ENCODE data around the gene GUCY2F.

GUCY2F gene

DNA sequence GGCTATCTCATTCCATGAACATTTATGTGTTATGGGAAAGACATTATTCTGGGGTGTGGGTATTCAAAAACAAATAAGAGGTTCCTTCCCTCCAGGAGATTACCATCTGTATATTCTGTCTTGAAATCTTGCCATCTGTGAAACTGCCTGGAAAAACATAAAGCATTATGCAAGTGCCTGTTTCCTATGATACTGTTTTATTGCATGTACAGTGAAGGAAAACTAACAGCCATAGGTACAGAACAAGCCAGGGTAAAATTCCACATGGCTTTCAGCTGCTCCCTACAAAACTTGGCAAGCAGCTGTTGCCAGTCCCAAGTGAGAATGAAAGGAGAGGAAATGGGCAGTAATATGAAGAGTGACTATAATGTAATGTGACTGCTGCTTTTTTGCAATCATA is 136.0 kb downstream of the GUCY2F start:
- Histone ChIP-seq H2AFZ (ENCODE audit: low read length) (no peak overlapping the region), H3K27ac (replicated peaks; ENCODE audit: low read length) (no peak overlapping the region), H3K36me3 (replicated peaks in 1 of 2; ENCODE audit: control insufficient read depth in 2 of 2, insufficient read depth in 2 of 2, low read length in 2 of 2) (no peaks in the 10 kb centered on the region), H4K8ac (ENCODE audit: low read depth, low read length) (no peak overlapping the region), H3K4me3 (ENCODE audit: low read length in 2 of 2) (no peak overlapping the region), H2AK5ac (ENCODE audit: low read depth, low read length) (no peak overlapping the region), H3K27me3 (ENCODE audit: control insufficient read depth in 3 of 3, insufficient read depth in 3 of 3, low read depth in 1 of 3, low read length in 3 of 3) (no peaks in the 10 kb centered on the region), H3K9ac (ENCODE audit: low read depth, low read length, poor library complexity) (no peak overlapping the region), H3K23ac (ENCODE audit: low read depth, low read length, poor library complexity) (no peak overlapping the region), H3K4me2 (ENCODE audit: insufficient read depth, low read length, poor library complexity, severe bottlenecking) (no peak overlapping the region), H3K18ac (ENCODE audit: low read length) (no peak overlapping the region), H3K9me3 (replicated peaks in 1 of 2; ENCODE audit: control insufficient read depth in 2 of 2, insufficient read depth in 1 of 2, low read depth in 1 of 2, low read length in 2 of 2) (no peaks in the 10 kb centered on the region), H3K4me1 (ENCODE audit: control insufficient read depth in 2 of 2, insufficient read depth in 1 of 2, low read depth in 1 of 2, low read length in 2 of 2) (no peaks in the 10 kb centered on the region), H3K79me1 (ENCODE audit: low read depth, low read length) (no peaks in the 10 kb centered on the region), H2BK5ac (ENCODE audit: low read length) (no peak overlapping the region), H3K4ac (ENCODE audit: low read length) (no peak overlapping the region), H2BK120ac (ENCODE audit: low read depth, low read length) (no peak overlapping the region), H4K91ac (ENCODE audit: low read depth, low read length, poor library complexity) (no peak overlapping the region), H2BK15ac (ENCODE audit: low read length) (no peak overlapping the region), H3K14ac (ENCODE audit: low read length) (no peak overlapping the region), H2BK12ac (ENCODE audit: low read length) (no peak overlapping the region)
- no peak for DNase-seq (ENCODE audit: low spot score)

DNA sequence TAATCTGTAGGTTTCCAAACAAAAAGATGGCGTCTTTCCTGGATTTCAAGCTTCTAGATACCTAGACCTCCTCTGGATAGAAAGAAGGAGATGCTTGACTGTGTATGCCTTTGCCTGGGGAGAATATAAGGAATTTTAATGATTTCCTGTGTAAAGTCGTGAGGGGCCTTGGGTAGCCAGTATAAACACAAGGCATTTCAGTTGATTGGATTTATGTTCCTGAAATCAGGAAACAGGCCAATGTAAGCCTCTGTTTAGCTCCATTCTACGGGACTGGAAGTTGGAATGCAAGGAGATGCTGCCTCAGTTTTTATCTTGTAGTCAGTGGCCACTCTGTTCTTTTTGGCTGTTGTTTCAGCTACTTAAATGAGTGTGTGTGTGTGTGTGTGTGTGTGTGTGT is 137.2 kb downstream of the GUCY2F start:
- Histone ChIP-seq H3K18ac (ENCODE audit: low read length) (no peak overlapping the region), H3K27me3 (ENCODE audit: control insufficient read depth in 3 of 3, insufficient read depth in 3 of 3, low read depth in 1 of 3, low read length in 3 of 3) (no peaks in the 10 kb centered on the region), H3K79me1 (ENCODE audit: low read depth, low read length) (no peaks in the 10 kb centered on the region), H3K23ac (ENCODE audit: low read depth, low read length, poor library complexity) (no peak overlapping the region), H2BK12ac (ENCODE audit: low read length) (no peak overlapping the region), H4K91ac (ENCODE audit: low read depth, low read length, poor library complexity) (no peak overlapping the region), H3K36me3 (replicated peaks in 1 of 2; ENCODE audit: control insufficient read depth in 2 of 2, insufficient read depth in 2 of 2, low read length in 2 of 2) (no peaks in the 10 kb centered on the region), H3K27ac (replicated peaks; ENCODE audit: low read length) (no peak overlapping the region), H2BK15ac (ENCODE audit: low read length) (no peak overlapping the region), H2AK5ac (ENCODE audit: low read depth, low read length) (no peak overlapping the region), H3K4me1 (ENCODE audit: control insufficient read depth in 2 of 2, insufficient read depth in 1 of 2, low read depth in 1 of 2, low read length in 2 of 2) (no peaks in the 10 kb centered on the region), H3K4ac (ENCODE audit: low read length) (no peak overlapping the region), H3K14ac (ENCODE audit: low read length) (no peak overlapping the region), H3K9me3 (replicated peaks in 1 of 2; ENCODE audit: control insufficient read depth in 2 of 2, insufficient read depth in 1 of 2, low read depth in 1 of 2, low read length in 2 of 2) (no peaks in the 10 kb centered on the region), H2BK120ac (ENCODE audit: low read depth, low read length) (no peak overlapping the region), H2BK5ac (ENCODE audit: low read length) (no peak overlapping the region), H2AFZ (ENCODE audit: low read length) (no peak overlapping the region), H3K4me2 (ENCODE audit: insufficient read depth, low read length, poor library complexity, severe bottlenecking) (no peak overlapping the region), H4K8ac (ENCODE audit: low read depth, low read length) (no peak overlapping the region), H3K4me3 (ENCODE audit: low read length in 2 of 2) (no peak overlapping the region), H3K9ac (ENCODE audit: low read depth, low read length, poor library complexity) (no peak overlapping the region)
- WGBS, 2 donors (ENCODE audit: extremely low coverage in 2 of 2, insufficient read length in 2 of 2, insufficient replicate concordance in 1 of 2), result no CpG with 5 or more reads among the region's 3 CpGs
- no peak for DNase-seq (ENCODE audit: low spot score)

DNA sequence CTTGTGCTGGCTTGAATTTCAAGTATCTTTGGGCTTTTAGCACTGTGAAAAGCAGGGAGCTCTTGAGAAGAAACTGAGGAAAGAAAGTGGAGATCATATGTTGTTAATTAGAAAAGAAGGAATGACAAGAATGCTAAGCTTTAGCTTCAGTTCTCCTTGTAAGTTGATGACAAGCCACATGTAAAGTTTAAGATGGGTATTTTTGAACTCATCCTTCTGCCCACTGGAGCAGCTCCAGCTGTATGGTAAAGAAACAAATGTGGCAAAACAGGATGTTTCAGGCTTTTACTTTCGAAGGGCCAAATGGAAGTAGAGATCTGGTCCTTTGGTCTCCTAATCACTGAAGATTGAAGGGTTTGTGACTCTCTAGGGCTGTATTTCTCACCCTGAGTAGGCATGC is 137.8 kb downstream of the GUCY2F start:
- Histone ChIP-seq H3K9ac (ENCODE audit: low read depth, low read length, poor library complexity) (no peak overlapping the region), H2BK120ac (ENCODE audit: low read depth, low read length) (no peak overlapping the region), H3K14ac (ENCODE audit: low read length) (no peak overlapping the region), H3K36me3 (replicated peaks in 1 of 2; ENCODE audit: control insufficient read depth in 2 of 2, insufficient read depth in 2 of 2, low read length in 2 of 2) (no peaks in the 10 kb centered on the region), H4K91ac (ENCODE audit: low read depth, low read length, poor library complexity) (no peak overlapping the region), H3K27ac (replicated peaks; ENCODE audit: low read length) (no peak overlapping the region), H3K79me1 (ENCODE audit: low read depth, low read length) (no peaks in the 10 kb centered on the region), H2BK5ac (ENCODE audit: low read length) (no peak overlapping the region), H3K4me1 (ENCODE audit: control insufficient read depth in 2 of 2, insufficient read depth in 1 of 2, low read depth in 1 of 2, low read length in 2 of 2) (no peaks in the 10 kb centered on the region), H4K8ac (ENCODE audit: low read depth, low read length) (no peak overlapping the region), H2AK5ac (ENCODE audit: low read depth, low read length) (no peak overlapping the region), H3K18ac (ENCODE audit: low read length) (no peak overlapping the region), H3K9me3 (replicated peaks in 1 of 2; ENCODE audit: control insufficient read depth in 2 of 2, insufficient read depth in 1 of 2, low read depth in 1 of 2, low read length in 2 of 2) (no peaks in the 10 kb centered on the region), H2BK15ac (ENCODE audit: low read length) (no peak overlapping the region), H2BK12ac (ENCODE audit: low read length) (no peak overlapping the region), H3K27me3 (ENCODE audit: control insufficient read depth in 3 of 3, insufficient read depth in 3 of 3, low read depth in 1 of 3, low read length in 3 of 3) (no peaks in the 10 kb centered on the region), H3K4ac (ENCODE audit: low read length) (no peak overlapping the region), H3K4me2 (ENCODE audit: insufficient read depth, low read length, poor library complexity, severe bottlenecking) (no peak overlapping the region), H3K4me3 (ENCODE audit: low read length in 2 of 2) (no peak overlapping the region), H2AFZ (ENCODE audit: low read length) (no peak overlapping the region), H3K23ac (ENCODE audit: low read depth, low read length, poor library complexity) (no peak overlapping the region)
- DNase-seq (ENCODE audit: low spot score), result no peak
- WGBS, 2 donors (ENCODE audit: extremely low coverage in 2 of 2, insufficient read length in 2 of 2, insufficient replicate concordance in 1 of 2), result no CpG with 5 or more reads among the region's 1 CpG

DNA sequence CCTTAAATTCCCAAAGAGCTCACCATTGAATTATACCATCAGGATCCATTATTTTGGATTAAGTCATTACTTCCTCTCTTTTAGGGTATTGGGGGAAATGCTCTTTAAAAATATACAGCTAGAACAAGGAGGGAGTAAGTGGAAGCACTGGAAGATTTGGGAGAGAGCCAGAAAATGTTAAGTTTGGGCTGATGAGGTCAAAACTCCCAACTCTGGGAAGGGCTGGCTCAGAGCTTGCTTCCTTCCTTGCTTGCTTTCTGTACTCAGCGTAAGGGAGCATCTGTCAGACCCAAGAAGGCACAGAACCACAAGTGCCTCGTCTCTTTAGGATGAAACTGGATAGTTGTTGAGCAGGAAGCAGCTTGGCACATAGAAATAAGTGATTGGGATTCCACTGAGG is 138.2 kb downstream of the GUCY2F start:
- Histone ChIP-seq H3K14ac (ENCODE audit: low read length) (no peak overlapping the region), H3K79me1 (ENCODE audit: low read depth, low read length) (no peaks in the 10 kb centered on the region), H3K18ac (ENCODE audit: low read length) (no peak overlapping the region), H3K36me3 (replicated peaks in 1 of 2; ENCODE audit: control insufficient read depth in 2 of 2, insufficient read depth in 2 of 2, low read length in 2 of 2) (no peaks in the 10 kb centered on the region), H3K23ac (ENCODE audit: low read depth, low read length, poor library complexity) (no peak overlapping the region), H3K9me3 (replicated peaks in 1 of 2; ENCODE audit: control insufficient read depth in 2 of 2, insufficient read depth in 1 of 2, low read depth in 1 of 2, low read length in 2 of 2) (no peaks in the 10 kb centered on the region), H2AK5ac (ENCODE audit: low read depth, low read length) (no peak overlapping the region), H3K4ac (ENCODE audit: low read length) (no peak overlapping the region), H3K4me2 (ENCODE audit: insufficient read depth, low read length, poor library complexity, severe bottlenecking) (no peak overlapping the region), H3K9ac (ENCODE audit: low read depth, low read length, poor library complexity) (no peak overlapping the region), H3K27me3 (ENCODE audit: control insufficient read depth in 3 of 3, insufficient read depth in 3 of 3, low read depth in 1 of 3, low read length in 3 of 3) (no peaks in the 10 kb centered on the region), H3K4me1 (ENCODE audit: control insufficient read depth in 2 of 2, insufficient read depth in 1 of 2, low read depth in 1 of 2, low read length in 2 of 2) (no peaks in the 10 kb centered on the region), H2BK15ac (ENCODE audit: low read length) (no peak overlapping the region), H4K91ac (ENCODE audit: low read depth, low read length, poor library complexity) (no peak overlapping the region), H4K8ac (ENCODE audit: low read depth, low read length) (no peak overlapping the region), H3K27ac (replicated peaks; ENCODE audit: low read length) (no peak overlapping the region), H2BK5ac (ENCODE audit: low read length) (no peak overlapping the region), H2BK120ac (ENCODE audit: low read depth, low read length) (no peak overlapping the region), H2BK12ac (ENCODE audit: low read length) (no peak overlapping the region), H2AFZ (ENCODE audit: low read length) (no peak overlapping the region), H3K4me3 (ENCODE audit: low read length in 2 of 2) (no peak overlapping the region)
- no CpG with 5 or more reads among the region's 2 CpGs for WGBS, 2 donors (ENCODE audit: extremely low coverage in 2 of 2, insufficient read length in 2 of 2, insufficient replicate concordance in 1 of 2)
- no peak for DNase-seq (ENCODE audit: low spot score)

Measured in neuronal stem cell (in vitro differentiated cells).